Uterus (tissue), 2 donors: ENCODE results near the gene FAM124B.

Source experiments
- POLR2A ChIP-seq, 2 donors: fragments of 450-650 bp; IDR thresholded peaks; one replicate each; pipeline ENCODE4 v1.6.1; 2016; ENCODE audit warnings: antibody characterized with exemption in 2 of 2, mild to moderate bottlenecking in 1 of 2, moderate library complexity in 1 of 2
- TF ChIP-seq, protein P1 (sequence below), 4 experiments: fragments of 200-600 bp in 2 of 4; fragments of 450-650 bp in 2 of 4; sonication (generic) in 2 of 4; IDR thresholded peaks; one replicate each; pipeline ENCODE4 v1.5.1; 2016 to 2019; ENCODE audit warnings: antibody characterized with exemption in 4 of 4, mild to moderate bottlenecking in 2 of 4, moderate library complexity in 1 of 4

DNA sequence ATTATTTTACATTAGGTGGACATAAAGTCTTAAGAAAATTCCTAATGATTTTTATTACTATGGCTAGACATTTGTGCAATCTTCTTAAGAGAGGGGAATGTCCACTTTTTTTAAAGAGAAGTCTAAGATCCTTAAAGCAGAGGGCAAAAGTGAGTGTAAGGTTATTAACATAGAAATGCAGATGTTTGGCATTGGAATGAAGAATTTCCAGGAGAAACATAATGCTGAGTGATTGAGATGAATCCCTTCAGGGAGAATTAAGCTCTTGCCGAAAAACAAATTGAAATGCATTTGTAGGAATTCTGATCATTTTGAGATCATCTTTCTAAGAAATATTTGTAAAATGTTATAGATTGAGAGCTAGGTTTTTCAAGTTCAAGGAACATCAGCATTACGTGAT lies 15.0 kb downstream of the FAM124B start:
- TF ChIP-seq, protein P1, sequence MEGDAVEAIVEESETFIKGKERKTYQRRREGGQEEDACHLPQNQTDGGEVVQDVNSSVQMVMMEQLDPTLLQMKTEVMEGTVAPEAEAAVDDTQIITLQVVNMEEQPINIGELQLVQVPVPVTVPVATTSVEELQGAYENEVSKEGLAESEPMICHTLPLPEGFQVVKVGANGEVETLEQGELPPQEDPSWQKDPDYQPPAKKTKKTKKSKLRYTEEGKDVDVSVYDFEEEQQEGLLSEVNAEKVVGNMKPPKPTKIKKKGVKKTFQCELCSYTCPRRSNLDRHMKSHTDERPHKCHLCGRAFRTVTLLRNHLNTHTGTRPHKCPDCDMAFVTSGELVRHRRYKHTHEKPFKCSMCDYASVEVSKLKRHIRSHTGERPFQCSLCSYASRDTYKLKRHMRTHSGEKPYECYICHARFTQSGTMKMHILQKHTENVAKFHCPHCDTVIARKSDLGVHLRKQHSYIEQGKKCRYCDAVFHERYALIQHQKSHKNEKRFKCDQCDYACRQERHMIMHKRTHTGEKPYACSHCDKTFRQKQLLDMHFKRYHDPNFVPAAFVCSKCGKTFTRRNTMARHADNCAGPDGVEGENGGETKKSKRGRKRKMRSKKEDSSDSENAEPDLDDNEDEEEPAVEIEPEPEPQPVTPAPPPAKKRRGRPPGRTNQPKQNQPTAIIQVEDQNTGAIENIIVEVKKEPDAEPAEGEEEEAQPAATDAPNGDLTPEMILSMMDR (IDR thresholded peaks at IDR 0.05), result no peak
- TF ChIP-seq POLR2A (IDR thresholded peaks at IDR 0.05), result no peak
